Cortex of kidney (tissue), 1 donor: ENCODE measurements around the gene CTPS2.

Experiments used
- DNase-seq: peaks from one replicate; lab custom pipeline; 2025; lab: John Stamatoyannopoulos, UW

CTPS2 gene

GRCh38 chrX:16714504-16714903, 2.0 kb upstream of the CTPS2 start:
- no peak for DNase-seq

- DNase-seq, result no peak
These were observed 449 bp downstream of the CTPS2 start for GRCh38 chrX:16711893-16712547.

- DNase-seq, result no peak
These were observed 1.2 kb downstream of the CTPS2 start for GRCh38 chrX:16711219-16711811.

GRCh38 chrX:16708016-16708415, 4.5 kb downstream of the CTPS2 start:
- DNase-seq, result no peak

- no peak for DNase-seq
These were observed 7.1 kb downstream of the CTPS2 start for GRCh38 chrX:16705370-16705769.

GRCh38 chrX:16702700-16703599, 9.5 kb downstream of the CTPS2 start:
- DNase-seq, result no peak

- DNase-seq, result no peak
These were observed 11.7 kb downstream of the CTPS2 start for GRCh38 chrX:16700734-16701133.

GRCh38 chrX:16699389-16699788, 13.1 kb downstream of the CTPS2 start:
- no peak for DNase-seq

GRCh38 chrX:16696956-16697355, 15.5 kb downstream of the CTPS2 start:
- no peak for DNase-seq

GRCh38 chrX:16695079-16695676, 17.3 kb downstream of the CTPS2 start:
- no peak for DNase-seq

GRCh38 chrX:16687514-16687913, 25.0 kb downstream of the CTPS2 start:
- DNase-seq, result no peak

GRCh38 chrX:16683007-16683664, 29.3 kb downstream of the CTPS2 start:
- DNase-seq, result no peak

GRCh38 chrX:16678689-16679088, 33.8 kb downstream of the CTPS2 start:
- DNase-seq, result no peak

GRCh38 chrX:16671005-16671404, 41.5 kb downstream of the CTPS2 start:
- DNase-seq, result no peak

GRCh38 chrX:16666541-16666940, 45.9 kb downstream of the CTPS2 start:
- DNase-seq, result no peak

GRCh38 chrX:16665089-16665488, 47.4 kb downstream of the CTPS2 start:
- no peak for DNase-seq

- DNase-seq, result no peak
These were observed 47.8 kb downstream of the CTPS2 start for GRCh38 chrX:16664626-16665025.

GRCh38 chrX:16664074-16664473, 48.4 kb downstream of the CTPS2 start:
- no peak for DNase-seq

GRCh38 chrX:16662402-16662801, 50.1 kb downstream of the CTPS2 start:
- no peak for DNase-seq

- DNase-seq, result no peak
These were observed 51.0 kb downstream of the CTPS2 start for GRCh38 chrX:16661495-16661894.

GRCh38 chrX:16659321-16659720, 53.1 kb downstream of the CTPS2 start:
- no peak for DNase-seq

GRCh38 chrX:16658284-16658683, 54.2 kb downstream of the CTPS2 start:
- no peak for DNase-seq
